Brain microvascular endothelial cell (primary cell): ENCODE measurements around the gene SSBP3.
A peak's percentile ranks its signal among the peaks of the same experiment; 100 is the strongest.

Experiments
- DNase-seq: peaks from one replicate; pipeline ENCODE4 v3.0.0-alpha.2; 2020
- H3K27ac ChIP-seq: fragments of 250-450 bp; sonication (Bioruptor Pico); 2 replicates; pipeline ENCODE4 v1.5.1; 2020; ENCODE audit warnings: mild to moderate bottlenecking, moderate library complexity
- H3K27me3 ChIP-seq: fragments of 250-450 bp; sonication (Bioruptor Pico); replicated peaks from 2 replicates; pipeline ENCODE4 v1.5.1; 2020; ENCODE audit warnings: mild to moderate bottlenecking
- H3K36me3 ChIP-seq: fragments of 250-450 bp; sonication (Bioruptor Pico); replicated peaks from 2 replicates; pipeline ENCODE4 v1.5.1; 2020; ENCODE audit warnings: mild to moderate bottlenecking
- H3K4me3 ChIP-seq: 2 replicates; pipeline ENCODE4 v1.5.1; 2011; ENCODE audit warnings: low read depth, mild to moderate bottlenecking, control low read depth, low read length, moderate library complexity
- in situ Hi-C: cut with HindIII; loops from 2 replicates; pipeline ENCODE4 v1.10.0; 2017; ENCODE audit warnings: low sequenced_read_pairs, low pct_ligation_motif_present
- TF ChIP-seq, protein P1 (sequence below): IDR thresholded peaks from 2 replicates; pipeline ENCODE4 v1.5.1; 2011; ENCODE audit warnings: low read depth, mild to moderate bottlenecking, moderate library complexity, low read length, control low read depth, inconsistent platforms; ENCODE audit errors: missing control alignments

Gene SSBP3

DNA sequence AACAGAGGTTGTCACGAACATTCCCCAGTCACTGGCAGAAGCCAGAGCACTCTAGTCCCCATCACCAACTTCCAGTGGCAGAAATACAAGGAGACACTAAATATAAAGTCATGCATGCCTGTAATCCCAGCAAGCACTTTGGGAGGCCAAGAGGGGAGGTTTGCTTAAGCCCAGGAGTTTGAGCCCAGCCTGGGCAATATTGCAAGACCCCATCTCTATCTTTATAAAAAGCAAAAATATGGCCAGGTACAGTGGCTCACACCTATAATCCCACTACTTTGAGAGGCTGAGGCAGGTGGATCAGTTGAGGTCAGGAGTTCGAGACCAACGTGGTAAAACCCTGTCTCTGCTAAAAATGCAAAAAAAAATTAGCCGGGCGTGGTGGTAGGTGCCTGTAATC, 212.7 kb downstream of the SSBP3 start:
- Histone ChIP-seq H3K4me3 (no peak overlapping the region), H3K36me3 (no peaks in the 10 kb centered on the region), H3K27me3 (no peaks in the 10 kb centered on the region), H3K27ac (no peak overlapping the region)
- TF ChIP-seq, protein P1, sequence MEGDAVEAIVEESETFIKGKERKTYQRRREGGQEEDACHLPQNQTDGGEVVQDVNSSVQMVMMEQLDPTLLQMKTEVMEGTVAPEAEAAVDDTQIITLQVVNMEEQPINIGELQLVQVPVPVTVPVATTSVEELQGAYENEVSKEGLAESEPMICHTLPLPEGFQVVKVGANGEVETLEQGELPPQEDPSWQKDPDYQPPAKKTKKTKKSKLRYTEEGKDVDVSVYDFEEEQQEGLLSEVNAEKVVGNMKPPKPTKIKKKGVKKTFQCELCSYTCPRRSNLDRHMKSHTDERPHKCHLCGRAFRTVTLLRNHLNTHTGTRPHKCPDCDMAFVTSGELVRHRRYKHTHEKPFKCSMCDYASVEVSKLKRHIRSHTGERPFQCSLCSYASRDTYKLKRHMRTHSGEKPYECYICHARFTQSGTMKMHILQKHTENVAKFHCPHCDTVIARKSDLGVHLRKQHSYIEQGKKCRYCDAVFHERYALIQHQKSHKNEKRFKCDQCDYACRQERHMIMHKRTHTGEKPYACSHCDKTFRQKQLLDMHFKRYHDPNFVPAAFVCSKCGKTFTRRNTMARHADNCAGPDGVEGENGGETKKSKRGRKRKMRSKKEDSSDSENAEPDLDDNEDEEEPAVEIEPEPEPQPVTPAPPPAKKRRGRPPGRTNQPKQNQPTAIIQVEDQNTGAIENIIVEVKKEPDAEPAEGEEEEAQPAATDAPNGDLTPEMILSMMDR = no peak
- in situ Hi-C loops = no loop called here
- DNase-seq = no peak

DNA sequence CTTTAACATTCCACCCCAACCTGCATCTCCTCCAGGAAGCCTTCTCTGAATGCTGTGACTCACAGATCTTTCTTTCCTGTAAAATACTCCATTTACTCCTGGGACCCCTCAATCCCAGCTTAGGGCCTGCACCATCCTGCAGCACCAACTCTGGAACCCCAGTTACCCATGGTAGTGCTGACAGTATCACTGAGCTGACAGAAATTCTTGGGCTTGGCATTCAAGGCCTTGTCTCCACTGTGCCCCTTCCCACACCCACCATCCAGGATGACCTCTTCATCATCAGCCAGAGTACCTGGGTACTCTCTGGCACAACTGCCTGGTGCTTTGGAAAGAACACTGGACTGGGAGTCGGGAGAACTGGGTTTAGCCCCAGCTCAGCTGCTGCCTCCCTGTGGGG, 214.7 kb downstream of the SSBP3 start:
- TF ChIP-seq, protein P1 = no peak
- H3K36me3 ChIP-seq = no peaks in the 10 kb centered on the region
- no peak overlapping the region for H3K4me3 ChIP-seq
- H3K27me3 ChIP-seq = no peaks in the 10 kb centered on the region
- no peak for DNase-seq
- in situ Hi-C loops = no loop called here
- H3K27ac ChIP-seq = no peak overlapping the region

DNA sequence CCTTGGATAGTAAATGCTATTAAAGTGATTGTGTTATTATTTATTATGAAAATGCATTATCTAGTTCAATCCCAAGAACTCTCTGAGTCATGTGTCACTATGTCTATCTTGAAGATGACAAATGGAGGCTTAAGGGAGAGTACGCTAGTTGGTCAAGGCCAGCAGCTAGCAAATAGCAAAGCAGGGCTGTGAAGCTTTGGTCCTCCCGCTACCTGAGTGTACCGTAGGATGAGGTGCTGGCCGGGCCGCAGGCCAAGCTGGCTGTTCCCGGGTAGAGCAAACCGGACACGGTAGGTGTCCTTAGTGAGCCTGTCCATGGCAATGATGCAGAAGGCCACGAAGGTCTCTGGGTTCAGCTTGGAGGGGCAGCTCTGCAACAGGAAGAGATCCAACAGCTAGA, 215.7 kb downstream of the SSBP3 start:
- in situ Hi-C loops = no loop called here
- no peaks in the 10 kb centered on the region for H3K36me3 ChIP-seq
- no peak overlapping the region for H3K4me3 ChIP-seq
- H3K27me3 ChIP-seq = no peaks in the 10 kb centered on the region
- TF ChIP-seq, protein P1 = no peak
- H3K27ac ChIP-seq = no peak overlapping the region
- DNase-seq = no peak

DNA sequence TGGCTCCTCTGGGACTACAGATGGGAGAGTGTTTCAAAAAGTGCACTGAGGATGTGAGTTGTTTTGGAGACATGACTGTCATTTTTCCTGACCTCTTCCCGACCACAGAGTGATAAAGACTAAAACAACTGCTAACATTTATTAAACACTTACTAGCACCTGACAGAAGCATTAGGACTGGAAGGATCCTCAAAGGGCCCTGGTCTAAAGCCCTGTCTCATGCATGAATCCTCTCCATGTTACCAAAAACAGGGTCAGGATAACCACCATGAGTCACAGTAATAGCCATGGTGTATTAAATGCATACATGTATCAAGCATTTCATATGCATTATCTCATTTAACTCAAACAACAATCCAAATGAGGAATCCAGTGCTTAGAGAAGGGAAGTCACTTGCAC, 217.9 kb downstream of the SSBP3 start:
- in situ Hi-C loops = no loop called here
- TF ChIP-seq, protein P1 = no peak

DNA sequence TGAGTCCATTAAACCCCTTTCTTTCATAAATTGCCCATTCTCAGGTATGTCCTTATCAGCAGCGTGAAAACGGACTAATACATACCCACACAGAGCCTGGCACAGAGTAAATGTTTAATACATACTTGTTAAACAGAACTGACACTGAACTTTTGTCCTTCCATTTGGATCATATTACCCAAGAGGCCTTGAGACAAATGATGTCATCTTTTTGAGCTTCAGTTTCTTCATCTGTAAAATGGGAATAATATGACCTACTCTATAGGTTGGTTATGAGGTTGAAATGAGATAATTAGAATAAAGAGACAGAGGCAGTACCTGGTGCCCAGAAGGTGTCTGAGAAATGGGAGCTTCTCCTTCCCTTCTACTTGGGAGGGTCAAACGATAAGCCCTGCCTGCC, 220.1 kb downstream of the SSBP3 start:
- Histone ChIP-seq H3K27me3 (no peaks in the 10 kb centered on the region), H3K36me3 (no peaks in the 10 kb centered on the region), H3K27ac (no peak overlapping the region), H3K4me3 (no peak overlapping the region)
- no peak for DNase-seq
- in situ Hi-C loops = no loop called here
- TF ChIP-seq, protein P1 = no peak

More for the DNA sequence above, 217.9 kb downstream of the SSBP3 start:
- DNase-seq = peak; percentile 9
- Histone ChIP-seq H3K4me3 (no peak overlapping the region), H3K27me3 (no peaks in the 10 kb centered on the region), H3K27ac (no peak overlapping the region), H3K36me3 (no peaks in the 10 kb centered on the region)

DNA sequence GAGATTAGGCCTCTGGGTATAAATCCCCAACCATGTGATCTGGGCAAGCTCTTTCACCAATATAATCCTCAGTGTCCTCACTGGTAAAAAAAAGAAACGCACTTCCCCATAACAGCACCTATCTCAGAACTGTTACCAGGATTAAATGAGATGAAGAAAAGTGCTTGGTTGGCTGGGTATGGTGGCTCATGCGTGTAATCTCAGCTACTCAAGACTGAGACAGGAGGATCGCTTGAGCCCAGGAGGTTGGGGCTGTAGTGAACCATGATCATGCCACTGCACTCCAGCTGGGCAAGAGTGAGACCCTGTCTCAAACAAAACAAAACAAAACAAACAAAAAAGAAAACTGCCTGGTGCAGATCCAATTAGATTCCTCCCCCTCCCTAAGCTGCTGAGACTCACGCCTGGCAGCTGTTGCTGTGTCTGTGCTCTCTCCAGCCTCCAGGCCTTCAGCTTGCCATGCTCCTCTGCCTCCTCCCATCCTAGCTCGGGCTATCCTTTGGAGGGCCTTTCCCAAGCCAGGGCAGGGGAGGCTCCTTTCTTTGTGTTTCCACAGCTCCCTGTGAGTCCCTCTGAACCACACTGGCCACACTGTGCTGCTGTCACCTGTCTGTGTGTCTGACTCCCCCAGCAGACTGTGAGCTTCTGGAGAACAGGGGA, 225.4 kb downstream of the SSBP3 start:
- no peak overlapping the region for H3K4me3 ChIP-seq
- TF ChIP-seq, protein P1 = no peak
- in situ Hi-C loops = no loop called here

More for the DNA sequence above, 225.4 kb downstream of the SSBP3 start:
- no peak overlapping the region for H3K27ac ChIP-seq
- H3K27me3 ChIP-seq = no peaks in the 10 kb centered on the region
- DNase-seq = no peak
- H3K36me3 ChIP-seq = no peaks in the 10 kb centered on the region
